Stimulated activated CD8-positive, alpha-beta memory T cell treated with anti-CD3 and anti-CD28 coated beads, Interleukin-7, amount 100 ng/mL, for 1 hour (primary cell): ENCODE data around the gene LRP8.
A peak's percentile ranks its signal among the peaks of the same experiment; 100 is the strongest.

ENCODE experiments used
- DNase-seq, 2 donors: peaks; one replicate each; pipeline ENCODE4 v3.0.0-alpha.2; 2020; ENCODE audit warnings: low read depth in 2 of 2

Gene LRP8

DNA sequence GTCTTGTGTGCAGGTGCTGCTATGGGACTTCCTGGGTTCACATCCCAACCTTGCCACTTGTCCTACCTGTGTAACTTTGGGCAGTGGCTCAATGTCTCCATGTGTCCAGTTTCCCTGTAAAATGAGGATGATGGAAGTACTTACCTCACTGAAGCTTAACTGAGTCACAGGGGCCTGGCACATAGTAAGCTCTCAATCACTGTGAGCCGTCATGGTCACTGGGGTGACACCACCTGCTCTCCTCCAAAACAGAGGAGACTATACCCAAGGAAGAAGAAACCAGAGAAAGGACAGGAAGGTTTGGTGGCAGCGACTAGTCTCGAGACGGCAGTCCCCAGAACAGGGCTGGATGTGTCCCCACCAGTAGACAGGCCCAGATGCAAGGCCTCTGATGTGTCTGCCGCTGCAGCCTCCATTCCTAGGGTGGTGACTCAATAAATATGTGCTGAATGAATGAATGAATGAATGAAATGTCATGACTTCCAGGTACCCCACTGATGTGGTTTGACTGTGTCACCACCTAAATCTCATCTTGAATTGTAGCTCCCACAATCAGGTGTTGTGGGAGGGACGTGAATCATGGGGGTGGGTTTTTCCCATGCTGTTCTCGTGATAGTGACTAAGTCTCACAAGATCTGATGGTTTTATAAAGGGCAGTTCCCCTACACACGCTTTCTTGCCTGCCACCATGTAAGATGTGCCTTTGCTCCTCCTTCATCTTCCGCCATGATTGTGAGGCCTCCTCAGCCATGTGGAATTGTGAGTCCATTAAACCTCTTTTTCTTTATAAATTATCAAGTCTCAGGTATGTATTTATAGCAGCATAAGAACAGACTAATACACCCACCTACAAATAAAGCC lies 13.0 kb upstream of the LRP8 start:
- no peak for DNase-seq

DNA sequence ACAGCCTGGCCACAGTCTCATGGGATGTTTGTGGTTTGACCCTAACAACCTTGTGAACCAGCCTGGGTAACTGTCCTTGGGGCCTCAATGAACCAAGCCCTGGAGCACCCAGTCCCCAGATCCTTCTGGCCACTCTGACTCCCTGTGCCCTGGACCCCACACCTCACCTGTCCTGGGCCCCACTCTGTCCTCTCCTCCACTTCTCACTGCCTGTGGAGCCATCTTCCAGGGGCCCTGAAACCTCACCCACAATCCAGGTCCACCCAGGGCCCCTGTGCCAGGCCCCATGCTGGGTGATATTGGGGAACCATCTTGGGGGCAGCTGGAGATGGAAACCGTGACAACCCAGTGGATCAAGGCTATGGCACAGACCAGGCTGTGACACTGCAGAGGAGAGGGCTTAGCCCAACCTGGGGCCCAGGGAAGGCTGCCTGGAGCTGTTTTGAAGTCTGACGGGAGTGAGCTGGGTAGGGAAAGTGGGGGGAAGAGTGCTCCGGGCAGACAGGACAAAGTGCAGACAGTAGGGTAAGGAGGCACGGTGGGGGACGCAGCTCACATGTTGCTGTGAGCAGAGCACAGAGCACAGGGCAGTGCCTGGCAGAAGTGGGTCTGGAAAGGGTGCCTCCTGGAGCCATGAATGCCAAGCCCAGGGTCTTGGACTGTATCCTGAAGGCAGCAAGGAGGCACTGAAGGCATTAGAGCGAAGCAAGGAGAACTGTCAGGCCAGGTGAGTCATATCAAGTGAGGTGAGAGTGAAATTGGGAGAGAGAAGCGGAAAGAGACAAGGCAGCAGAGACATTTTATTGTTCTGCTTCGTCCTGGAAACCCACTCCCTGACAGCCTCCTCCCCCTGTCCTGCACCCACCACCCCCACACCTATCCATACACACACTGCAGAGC lies 12.1 kb upstream of the LRP8 start:
- no peak for DNase-seq

DNA sequence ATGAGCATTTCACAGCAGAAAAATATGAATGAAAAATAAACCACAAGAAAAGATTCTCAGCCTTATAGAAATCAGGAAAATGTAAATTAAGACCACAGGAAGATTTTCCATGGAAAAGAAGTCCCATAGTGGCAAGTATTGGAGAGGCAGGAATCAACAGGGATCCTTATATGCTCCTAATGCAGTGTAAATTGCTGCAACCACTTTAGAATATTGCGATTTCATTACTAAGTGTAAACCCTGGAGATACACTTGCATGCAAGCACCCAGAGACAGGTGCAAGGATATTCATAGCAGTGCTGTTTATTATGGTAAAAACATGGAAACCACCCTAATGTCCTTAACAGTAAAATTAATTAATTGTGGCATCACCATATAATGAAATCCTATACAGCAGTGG lies 10.6 kb upstream of the LRP8 start:
- DNase-seq = no peak

DNA sequence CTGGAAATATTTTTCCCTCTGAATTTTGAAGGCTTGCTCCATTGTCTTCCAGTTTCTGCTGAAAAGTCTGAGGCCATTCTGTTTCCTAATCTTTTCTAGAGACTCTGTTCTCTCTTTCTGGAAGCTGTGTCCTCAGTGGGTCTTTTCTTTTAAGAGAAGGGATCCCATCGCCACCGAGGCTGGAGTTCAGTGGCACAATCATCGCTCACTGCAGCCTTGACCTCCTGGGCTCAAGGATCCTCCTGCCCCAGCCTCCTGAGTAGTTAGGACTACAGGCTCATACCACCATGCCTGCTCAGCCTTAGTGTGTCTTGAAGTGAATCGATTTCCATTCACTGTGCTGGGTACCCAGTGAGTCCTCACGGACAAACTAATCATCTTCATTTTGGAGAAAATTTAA lies 9.6 kb upstream of the LRP8 start:
- DNase-seq = no peak

DNA sequence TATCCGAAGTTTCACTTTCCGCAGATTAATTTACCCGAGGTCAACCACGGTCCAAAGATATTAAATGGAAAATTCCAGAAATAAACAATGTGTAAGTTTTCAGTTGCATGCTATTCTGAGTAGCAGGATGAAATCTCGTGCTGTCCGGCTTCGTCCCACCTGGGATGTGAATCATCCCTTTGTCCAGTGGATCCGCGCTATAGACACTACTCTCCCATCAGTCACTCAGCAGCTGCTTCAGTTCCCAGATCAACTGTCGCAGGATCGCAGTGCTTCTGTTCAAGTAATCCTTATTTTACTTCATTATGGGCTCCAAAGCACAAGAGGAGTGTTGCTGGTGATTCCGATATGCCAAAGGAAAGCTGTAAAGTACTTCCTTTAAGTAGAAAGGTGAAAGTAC lies 8.3 kb upstream of the LRP8 start:
- DNase-seq = no peak

DNA sequence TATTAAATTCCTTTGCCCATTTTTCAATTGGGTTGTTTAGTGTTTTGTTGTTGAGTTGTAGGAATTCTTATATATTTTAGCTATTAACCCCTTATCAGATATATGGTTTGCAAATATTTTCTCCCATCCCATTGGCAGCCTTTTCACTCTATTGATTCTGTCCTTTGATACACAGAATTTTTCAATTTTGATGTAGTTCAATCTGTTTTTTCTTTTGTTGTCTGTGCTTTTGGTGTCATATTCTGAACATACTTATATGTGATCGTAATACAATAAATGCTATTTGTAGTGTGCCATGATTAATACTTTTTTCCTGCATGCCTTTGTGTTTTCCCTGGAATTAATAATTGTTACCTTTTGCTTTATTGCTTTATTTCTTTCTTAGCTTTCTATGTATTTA lies 7.8 kb upstream of the LRP8 start:
- no peak for DNase-seq

DNA sequence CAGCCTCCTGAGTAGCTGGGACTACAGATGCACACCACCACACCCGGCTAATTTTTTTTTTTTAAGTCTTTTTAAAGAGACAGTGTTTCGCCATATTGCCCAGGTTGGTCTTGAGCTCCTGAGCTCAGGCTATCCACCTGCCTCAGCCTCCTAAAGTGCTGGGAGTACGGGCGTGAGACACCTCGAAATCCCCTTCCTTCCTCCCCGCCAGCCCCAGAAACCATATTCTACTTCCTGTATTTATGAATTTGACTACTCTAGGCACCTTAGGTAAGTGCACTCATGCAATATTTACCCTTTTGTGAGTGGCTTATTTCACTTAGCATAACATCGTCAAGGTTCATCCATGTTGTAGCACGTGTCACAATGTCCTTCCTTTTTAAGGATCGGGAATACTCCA lies 6.9 kb upstream of the LRP8 start:
- DNase-seq = no peak

DNA sequence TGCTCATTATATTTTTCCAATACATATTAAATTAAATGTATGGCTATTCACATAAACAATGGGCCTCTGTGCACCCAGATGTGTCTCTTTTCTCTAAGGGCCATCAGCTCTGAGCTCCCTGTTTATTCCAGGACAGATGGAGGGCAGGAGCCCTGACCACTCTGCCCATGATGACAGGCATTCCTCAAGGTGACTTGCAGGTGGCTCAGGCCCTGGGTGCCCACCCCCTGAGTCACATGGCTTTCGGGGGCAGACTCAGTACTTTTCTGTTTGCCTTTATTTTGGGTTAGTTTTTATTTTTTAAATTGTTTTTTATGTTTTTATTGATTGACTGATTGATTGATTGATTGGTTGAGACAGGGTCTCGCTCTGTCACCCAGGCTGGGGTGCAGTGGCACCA lies 6.4 kb upstream of the LRP8 start:
- DNase-seq = no peak

DNA sequence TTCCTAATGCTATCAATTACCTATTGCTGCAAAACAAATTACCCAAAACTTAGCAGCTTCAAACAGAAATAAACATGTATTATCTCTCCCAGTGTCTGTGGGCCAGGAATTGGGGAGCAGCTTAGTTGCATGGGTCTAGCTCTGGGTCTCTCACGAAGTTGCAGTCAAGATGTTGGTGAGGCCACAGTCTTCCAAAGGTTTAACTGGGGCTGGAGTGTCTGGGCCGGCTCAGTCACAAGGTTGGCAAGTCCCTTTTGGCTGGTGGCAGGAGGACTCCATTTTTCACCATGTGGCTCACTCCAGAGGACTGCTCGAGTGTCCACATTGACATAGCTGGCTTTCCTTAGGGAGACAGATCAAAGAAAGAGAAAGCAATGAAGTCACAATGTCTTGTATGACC lies 5.0 kb upstream of the LRP8 start:
- no peak for DNase-seq

DNA sequence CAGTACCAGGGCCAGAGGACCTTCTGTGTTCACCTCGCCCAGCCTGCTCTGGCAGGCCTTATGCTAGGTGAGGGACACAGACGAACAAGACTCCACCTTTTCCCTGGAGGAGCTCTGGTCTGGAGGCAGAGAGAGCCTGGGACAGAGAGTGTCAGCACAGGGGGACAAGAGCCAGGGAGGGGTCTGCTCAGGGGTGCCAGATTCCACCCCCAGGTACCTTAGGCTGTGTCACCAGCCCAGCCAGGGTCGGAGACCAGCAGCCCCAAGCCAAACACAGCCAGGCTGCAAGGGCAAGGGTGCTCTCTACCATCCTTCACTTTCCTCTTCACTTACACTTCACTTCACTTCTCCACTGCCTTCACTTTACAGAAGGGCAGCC lies 4.3 kb upstream of the LRP8 start:
- DNase-seq = no peak

DNA sequence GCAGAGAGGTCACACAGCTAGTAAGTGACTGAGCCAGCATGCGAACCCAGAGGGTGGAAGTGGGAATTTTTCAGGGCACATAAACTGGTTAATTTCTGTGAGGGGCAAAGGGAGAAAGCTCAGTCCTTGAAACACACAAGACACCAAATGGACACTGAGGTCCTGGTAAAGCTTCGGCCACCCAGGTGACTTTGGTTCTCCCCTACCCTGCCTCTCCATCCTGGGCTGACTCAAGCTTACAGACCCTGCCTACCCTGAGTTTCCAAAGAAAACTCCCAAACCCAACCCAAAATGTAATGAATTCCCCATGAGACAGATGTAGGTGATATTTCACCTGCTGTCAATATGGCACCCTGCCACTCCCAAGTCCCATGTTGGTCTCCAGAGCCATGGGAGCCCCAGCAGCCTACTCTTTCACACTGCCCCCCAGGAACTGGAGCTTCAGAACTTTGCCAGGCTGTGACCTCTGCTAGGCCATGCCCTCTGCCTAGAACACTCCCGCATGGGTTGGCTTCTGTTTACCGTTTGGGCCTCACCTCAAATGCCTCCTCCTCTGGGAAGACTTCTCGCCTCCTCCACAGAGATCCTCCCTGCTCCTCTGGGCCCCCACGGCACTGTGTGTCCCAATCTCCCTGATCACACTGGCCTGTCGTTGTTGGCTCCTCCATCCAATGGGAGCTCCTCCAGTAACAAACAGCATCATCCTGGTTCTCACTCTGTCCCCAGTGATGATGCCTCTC lies 3.7 kb upstream of the LRP8 start:
- DNase-seq = no peak

DNA sequence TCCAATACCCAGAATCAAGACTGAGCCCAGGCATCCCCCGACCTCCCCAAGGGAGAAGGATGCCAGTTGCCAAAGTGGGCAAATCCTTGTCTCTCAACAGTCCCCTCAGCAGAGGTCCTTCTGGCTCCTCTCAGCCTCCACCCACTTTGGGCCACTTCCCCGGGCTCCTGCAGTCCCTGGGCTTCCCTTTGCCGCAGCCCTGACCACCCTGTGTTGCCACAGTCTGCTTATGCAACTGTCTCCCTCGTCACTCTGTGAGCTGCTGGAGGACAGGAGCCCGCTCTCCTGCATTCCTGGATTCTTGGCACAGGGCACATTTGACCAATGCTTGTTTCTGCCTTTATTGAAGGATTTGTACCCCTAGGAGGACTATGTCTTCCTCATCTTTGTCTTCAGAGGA lies 2.9 kb upstream of the LRP8 start:
- no peak for DNase-seq

DNA sequence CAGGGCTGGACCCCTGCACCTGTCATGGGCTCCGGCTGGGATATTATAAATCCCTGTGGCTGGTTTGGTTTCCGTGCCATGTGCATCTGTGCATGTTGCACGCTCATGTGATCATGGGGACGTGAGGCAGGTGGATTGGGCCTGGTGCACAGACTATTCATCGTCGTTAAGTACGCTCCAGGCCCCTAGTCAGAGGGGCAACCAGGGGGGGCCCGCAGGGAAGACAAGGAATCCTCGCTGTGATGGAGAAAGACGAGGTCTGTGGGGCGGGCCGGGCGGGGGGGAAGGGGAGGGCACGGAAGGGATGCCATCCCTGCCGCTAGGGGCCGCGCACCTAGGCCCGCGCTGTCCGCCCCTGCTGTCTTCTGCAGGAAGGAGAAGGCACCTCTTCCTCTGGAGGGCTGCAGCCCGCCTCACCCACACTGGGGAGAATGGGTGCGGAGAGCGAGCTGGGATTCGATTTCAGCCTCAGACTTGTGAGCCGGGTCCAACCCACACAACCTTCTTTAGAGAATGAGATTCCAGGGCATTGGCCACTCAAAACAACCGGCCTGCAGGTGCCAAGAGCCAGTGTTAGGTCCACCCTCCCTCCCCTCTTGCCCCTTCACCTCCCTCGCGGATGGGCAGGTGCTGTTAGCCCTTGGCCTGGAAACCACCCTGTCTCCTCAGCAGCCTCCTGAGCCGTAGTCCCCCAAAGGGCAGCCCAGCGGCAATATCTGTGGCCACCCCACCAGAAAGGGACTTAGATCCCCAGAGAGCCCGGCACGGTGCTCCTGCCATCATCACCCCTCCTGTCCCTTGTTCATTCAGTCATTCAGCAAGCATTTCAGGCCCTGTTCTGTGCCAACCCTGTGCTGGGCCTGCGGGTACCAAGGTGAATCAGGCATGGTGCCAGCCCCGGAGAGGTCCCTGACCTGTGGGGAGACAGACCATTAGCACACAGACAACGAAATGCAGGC lies 950 bp upstream of the LRP8 start:
- no peak for DNase-seq

DNA sequence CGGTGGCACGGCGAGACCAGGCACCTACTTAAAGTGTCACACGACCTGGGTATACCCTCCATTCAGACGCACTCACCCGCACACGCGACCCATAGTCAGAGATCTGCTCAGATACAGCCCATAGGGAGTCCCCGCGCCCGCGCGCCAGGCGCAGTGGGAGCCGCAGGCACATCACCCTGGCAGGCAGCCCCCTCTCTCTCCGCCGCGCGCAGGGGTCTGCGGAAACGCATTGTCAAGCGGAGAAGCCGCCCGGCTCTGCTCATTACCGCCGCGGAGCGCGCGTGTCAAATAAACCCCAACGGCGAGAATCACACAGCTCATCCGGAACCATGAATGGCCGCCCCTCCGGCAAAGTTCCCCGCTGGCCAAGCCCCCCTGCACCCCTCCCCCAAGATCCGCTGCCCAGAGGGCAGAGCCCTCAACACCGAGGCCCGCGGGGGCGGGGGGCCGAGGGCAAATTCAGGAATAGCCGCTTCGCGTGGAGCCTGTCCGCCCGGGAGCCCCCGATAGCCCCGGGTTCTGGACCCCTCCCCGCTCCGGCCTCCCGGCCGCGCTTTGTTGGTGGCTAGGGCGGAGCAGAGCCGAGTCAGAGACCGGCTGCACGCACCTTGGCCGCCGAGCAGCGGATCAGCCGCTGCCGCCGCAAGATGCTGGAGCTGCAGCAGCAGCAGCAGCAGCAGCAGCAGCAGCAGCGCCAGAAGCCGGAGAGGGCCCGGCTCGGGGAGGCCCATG lies 522 bp downstream of the LRP8 start:
- DNase-seq = peak in 1 of 2 donors; percentile 15

DNA sequence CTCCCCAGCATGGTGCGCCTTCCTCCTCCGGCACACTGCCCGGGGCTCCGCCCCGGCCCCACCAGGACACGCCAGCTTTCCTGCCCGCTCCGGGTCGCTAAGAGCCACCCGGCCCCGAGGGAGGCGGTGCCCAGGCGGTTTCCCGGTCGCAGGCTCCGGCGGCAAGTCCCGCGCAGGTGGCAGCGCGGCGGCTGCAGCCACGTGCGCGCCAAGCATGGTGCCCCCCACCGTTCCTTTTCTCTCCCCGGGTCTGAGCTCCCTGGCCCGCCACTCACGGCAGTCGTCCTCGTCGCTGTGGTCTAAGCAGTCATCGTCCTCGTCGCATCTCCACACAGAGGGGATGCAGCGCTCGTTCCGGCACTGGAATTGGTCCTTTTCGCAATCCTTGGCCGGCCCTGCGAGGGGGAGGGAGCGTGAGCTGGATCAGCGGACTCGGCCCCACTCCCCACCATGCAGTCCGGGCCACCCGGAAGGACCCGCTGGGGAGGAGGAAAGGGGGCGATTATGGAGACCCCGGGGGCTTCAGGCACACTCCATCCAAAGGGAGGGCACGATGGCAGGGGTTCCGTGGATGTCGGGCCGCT lies 1.2 kb downstream of the LRP8 start:
- DNase-seq = no peak

DNA sequence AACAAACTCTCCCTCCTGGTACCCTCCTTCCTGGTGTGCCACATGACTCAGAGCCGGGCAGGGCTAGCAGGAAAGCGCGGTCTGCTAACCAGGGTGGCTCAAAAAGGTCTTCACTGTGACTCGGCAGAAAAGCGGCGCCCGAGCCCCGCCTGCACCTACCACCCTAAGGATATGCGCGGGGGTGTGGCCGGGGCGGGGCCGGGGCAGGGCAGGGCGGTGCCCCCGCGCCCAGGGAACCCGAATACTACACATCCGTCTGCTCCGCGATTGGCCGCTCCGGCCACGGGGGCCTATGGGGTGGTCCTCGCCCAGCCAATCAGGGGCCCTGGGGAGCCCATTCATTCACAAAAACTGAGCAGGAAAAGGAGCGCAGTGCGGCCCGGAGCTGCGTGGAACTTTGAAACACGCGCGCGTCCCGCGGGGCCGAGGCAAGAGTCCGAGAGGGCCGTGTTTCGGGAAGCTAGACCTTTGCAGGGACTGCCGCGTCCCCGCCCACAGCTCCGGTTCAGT lies 1.7 kb downstream of the LRP8 start:
- DNase-seq = peak; percentile 75 to 77

DNA sequence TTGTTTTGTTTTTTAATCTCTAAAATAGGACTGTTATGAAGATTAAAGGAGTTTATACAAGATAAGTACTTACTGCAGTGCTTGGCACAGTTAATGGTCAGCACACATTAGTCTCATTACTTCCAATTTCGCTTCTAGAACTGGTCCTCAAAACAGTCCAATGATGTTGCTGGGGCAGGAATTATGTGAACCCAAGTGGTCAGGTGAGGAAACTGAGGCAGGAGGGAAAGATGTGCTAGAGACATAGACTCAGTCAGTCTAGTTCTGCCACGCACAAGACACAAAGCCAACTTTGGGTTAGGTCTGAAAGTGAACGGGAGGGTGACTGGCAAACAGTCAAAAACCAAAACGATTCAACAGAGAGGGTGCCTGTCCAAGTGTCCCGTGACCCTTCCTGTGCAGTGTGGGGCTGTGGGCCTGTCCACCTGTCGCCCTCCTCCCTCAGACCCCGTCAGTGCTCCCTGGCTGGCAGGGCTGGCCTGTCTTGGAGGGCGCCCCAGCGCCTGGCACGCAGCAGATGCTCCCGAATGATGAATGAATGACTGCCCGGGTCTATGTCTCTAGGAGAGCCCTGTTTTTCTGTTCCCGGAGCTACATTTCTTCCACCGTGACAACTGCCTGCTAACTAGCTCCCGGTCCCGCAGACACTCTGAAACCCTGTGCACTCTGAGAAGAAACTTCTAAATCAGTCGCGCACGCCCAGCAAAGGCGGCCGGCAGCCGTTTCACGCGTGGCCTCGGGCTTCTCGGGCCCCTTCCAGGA lies 2.4 kb downstream of the LRP8 start:
- no peak for DNase-seq

DNA sequence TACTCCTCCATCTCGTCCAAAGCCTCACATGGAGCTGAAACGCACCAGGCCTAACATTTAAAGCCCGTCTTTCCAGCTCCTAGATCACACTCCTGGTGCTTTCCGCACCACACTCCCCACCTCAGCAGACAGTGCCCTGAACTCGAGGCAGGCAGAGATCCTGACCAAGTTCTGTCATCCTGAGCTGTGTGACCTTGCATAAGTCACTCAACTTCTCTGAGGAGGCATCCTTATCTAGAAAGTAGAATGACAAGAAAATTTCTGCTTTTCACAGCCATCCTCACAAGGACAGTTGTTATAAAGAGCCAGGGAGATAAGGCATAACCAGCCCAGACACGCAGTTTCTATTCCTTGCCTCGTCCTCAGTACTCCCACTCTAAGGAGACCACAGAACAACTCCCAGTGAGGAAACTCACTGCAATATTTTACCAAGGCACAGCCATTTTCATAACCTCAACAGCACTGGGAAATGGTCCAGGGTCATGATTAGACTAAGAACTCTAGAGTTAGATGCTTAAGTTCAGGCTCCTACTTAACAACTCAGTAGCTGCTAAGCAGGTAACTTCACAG lies 3.1 kb downstream of the LRP8 start:
- DNase-seq = no peak

DNA sequence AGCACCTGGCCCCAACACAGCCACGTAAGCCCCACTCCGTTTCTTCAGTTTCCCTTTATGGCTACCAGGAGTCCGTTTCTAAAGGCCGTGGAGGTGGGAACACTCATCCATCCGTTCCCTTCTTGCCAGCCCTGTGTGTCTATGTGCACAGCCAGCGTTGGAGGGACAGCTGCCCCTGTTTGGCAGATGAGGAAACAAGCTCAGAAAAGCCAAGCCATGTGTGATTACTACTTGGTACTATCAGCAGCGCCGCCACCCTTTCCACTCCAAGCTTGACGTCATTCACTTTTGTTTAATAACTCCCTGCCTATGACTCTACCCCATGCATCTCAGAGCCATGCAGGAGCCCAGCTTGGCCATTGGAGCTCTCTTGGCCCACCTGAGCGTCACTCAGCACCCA lies 3.5 kb downstream of the LRP8 start:
- DNase-seq = no peak
